ENCODE results near the gene RAB37. TPM values are rescaled to one million over a fixed set of nuclear protein-coding genes. Genes with fewer than 3 reads are reported as not detected.

The RAB37 gene
- total RNA-seq, 1 donor from 2014 or later: 0.38 TPM

DNA sequence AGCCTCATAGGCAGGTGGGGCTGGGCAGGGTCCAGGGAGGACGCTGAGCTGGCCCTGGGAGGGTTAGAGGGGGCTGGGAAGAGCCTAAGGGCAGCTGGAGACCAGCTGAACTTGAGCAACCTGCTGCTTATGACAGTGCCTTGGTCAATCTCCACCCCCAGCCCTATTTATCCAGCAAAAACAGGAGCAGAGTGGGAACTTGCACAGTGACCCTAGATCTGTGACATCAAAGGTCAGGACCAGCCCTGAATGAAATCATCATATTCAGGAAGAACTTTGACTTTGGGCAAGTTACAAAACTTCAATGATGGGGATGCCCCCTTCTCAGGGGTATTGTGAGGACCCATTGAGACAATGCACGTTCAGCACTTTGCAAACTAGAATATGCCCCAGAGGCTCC is 33.7 kb upstream of the RAB37 start:
- DNase-seq (ENCODE audit: low spot score in 2 of 2, unreplicated experiment in 2 of 2): no peak
- no peak overlapping the region for H3K27ac Mint-ChIP-seq
- peaks cover 54% of the 10 kb centered on the region for H3K27me3 Mint-ChIP-seq (ENCODE audit: low read depth)
- TF ChIP-seq, protein P1, sequence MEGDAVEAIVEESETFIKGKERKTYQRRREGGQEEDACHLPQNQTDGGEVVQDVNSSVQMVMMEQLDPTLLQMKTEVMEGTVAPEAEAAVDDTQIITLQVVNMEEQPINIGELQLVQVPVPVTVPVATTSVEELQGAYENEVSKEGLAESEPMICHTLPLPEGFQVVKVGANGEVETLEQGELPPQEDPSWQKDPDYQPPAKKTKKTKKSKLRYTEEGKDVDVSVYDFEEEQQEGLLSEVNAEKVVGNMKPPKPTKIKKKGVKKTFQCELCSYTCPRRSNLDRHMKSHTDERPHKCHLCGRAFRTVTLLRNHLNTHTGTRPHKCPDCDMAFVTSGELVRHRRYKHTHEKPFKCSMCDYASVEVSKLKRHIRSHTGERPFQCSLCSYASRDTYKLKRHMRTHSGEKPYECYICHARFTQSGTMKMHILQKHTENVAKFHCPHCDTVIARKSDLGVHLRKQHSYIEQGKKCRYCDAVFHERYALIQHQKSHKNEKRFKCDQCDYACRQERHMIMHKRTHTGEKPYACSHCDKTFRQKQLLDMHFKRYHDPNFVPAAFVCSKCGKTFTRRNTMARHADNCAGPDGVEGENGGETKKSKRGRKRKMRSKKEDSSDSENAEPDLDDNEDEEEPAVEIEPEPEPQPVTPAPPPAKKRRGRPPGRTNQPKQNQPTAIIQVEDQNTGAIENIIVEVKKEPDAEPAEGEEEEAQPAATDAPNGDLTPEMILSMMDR (IDR thresholded peaks at IDR 0.05; ENCODE audit: unreplicated experiment): no peak
- H3K4me1 Mint-ChIP-seq: no peaks in the 10 kb centered on the region
- no peak overlapping the region for H3K4me3 Mint-ChIP-seq
- no peaks in the 10 kb centered on the region for H3K36me3 Mint-ChIP-seq
- H3K9me3 Mint-ChIP-seq: no peaks in the 10 kb centered on the region

DNA sequence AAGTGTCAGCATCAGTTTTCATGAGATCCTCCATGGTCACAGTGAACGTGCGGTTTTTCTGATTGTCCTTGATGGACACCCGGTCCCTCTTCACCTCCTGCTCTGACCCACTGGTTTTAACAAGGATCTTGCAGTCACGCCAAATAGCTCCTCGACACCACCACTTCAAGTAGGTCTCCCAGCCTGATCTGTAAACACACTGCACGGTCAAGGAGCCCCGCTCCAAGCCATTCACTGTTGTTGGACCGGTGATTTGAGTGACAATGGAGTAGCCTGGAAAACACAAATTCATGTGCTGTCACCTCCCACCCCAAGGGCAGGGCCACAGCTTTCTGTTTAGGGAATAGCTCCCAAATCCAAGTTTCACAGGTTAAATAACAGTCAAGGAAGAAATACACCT is 32.5 kb upstream of the RAB37 start:
- Mint-ChIP-seq H3K27me3 (ENCODE audit: low read depth) (peaks cover 56% of the 10 kb centered on the region), H3K4me3 (no peak overlapping the region), H3K27ac (no peak overlapping the region)

DNA sequence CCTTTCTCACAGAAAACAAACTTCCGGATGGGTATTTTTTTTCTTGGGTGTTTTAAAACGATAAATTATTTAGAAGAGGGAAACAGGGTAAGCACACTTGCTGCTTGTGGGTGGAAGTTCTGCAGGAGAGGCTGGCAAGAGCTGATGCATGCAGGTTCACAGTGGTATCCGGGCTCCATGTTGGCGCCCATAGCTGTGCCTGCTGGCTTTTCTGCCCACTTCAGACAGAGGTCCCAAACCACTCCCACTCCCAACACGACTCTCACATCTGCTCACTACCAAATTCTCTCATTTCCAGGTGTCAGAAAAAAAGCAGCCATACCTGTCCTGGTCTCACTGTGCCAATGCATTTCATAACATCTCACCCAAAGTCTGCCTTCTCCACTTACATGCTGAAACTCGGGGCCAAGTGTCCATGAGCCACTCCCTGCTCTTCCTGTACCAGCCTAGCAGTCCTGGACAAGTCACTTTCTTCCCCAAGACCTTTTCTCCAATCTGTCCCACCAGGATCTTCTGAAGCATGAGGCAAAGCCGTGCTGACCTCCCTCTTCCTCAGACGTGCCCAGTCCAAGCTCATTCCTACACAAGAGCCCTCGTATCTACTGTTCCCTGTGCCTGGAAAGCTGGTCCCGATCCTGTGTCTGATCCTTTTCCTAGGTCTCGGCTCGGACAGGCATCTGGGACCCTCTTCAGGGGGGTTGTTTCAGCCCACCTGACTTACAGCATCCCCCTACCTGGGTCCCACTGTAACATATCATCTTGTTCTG is 25.8 kb upstream of the RAB37 start:
- Mint-ChIP-seq H3K4me3 (no peak overlapping the region), H3K27ac (no peak overlapping the region), H3K9me3 (no peaks in the 10 kb centered on the region), H3K27me3 (ENCODE audit: low read depth) (peaks cover 48% of the 10 kb centered on the region), H3K4me1 (no peaks in the 10 kb centered on the region), H3K36me3 (no peaks in the 10 kb centered on the region)
- DNase-seq (ENCODE audit: low spot score in 2 of 2, unreplicated experiment in 2 of 2): no peak
- TF ChIP-seq, protein P1 (IDR thresholded peaks at IDR 0.05; ENCODE audit: unreplicated experiment): no peak

More for the DNA sequence above, 32.5 kb upstream of the RAB37 start:
- no peak for DNase-seq (ENCODE audit: low spot score in 2 of 2, unreplicated experiment in 2 of 2)
- H3K36me3 Mint-ChIP-seq: no peaks in the 10 kb centered on the region
- no peaks in the 10 kb centered on the region for H3K9me3 Mint-ChIP-seq
- H3K4me1 Mint-ChIP-seq: no peaks in the 10 kb centered on the region
- TF ChIP-seq, protein P1 (IDR thresholded peaks at IDR 0.05; ENCODE audit: unreplicated experiment): no peak

GRCh38 chr17:74712301-74712700 is 24.8 kb upstream of the RAB37 start:
- TF ChIP-seq, protein P1 (IDR thresholded peaks at IDR 0.05; ENCODE audit: unreplicated experiment): no peak
- H3K9me3 Mint-ChIP-seq: no peaks in the 10 kb centered on the region
- peaks cover 41% of the 10 kb centered on the region for H3K27me3 Mint-ChIP-seq (ENCODE audit: low read depth)
- no peak overlapping the region for H3K27ac Mint-ChIP-seq
- no peak for DNase-seq (ENCODE audit: low spot score in 2 of 2, unreplicated experiment in 2 of 2)
- H3K4me3 Mint-ChIP-seq: no peak overlapping the region
- H3K4me1 Mint-ChIP-seq: no peaks in the 10 kb centered on the region
- no peaks in the 10 kb centered on the region for H3K36me3 Mint-ChIP-seq

GRCh38 chr17:74712756-74713155 is 24.3 kb upstream of the RAB37 start, which contains the start of gene CD300LF:
TSS of gene CD300LF (minus strand) at chr17:74712923. CDS start at chr17:74712866, 57 bp downstream.
- Mint-ChIP-seq H3K4me1 (no peaks in the 10 kb centered on the region), H3K27ac (no peak within 1 kb of the TSS), H3K36me3 (no peaks in the 10 kb centered on the region), H3K4me3 (no peak within 1 kb of the TSS), H3K27me3 (ENCODE audit: low read depth) (peaks cover 42% of the 10 kb centered on the region), H3K9me3 (no peaks in the 10 kb centered on the region)
- DNase-seq (ENCODE audit: low spot score in 2 of 2, unreplicated experiment in 2 of 2): no peak
- TF ChIP-seq, protein P1 (IDR thresholded peaks at IDR 0.05; ENCODE audit: unreplicated experiment): no peak
